ENCODE data around the gene SRRM4. TPM values are rescaled to one million over a fixed set of nuclear protein-coding genes. Genes with fewer than 3 reads are reported as not detected.

The SRRM4 gene
- total RNA-seq, 1 experiment from 2014 or later, result 0.96 TPM

DNA sequence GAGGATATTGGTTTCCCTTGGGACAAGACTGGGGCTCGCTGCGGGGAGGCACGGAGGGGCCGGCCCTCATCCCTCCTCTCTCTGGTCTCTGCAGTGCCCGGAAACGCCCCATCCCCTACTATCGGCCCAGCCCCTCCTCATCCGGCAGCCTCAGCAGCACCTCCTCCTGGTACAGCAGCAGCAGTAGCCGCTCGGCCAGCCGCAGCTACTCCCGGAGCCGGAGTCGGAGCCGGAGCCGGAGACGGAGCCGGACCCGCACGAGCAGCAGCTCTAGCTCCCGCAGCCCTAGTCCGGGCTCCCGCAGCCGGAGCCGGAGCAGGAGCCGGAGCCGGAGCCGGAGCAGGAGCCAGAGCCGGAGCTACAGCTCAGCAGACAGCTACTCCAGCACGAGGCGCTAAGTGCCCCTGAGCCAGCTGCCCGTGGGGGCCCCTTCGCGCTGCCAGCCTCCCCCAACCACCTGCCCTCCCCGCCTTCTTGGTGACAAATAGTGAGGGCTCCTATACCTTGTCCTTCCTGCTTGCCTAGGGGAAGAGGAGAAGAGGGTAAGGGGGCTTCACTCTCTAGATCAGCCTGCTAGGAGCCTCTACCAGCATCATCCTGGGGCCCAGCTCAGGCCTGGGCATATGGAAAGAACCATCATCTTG lies 175.2 kb downstream of the SRRM4 start (continued):
- TF ChIP-seq, protein P1, sequence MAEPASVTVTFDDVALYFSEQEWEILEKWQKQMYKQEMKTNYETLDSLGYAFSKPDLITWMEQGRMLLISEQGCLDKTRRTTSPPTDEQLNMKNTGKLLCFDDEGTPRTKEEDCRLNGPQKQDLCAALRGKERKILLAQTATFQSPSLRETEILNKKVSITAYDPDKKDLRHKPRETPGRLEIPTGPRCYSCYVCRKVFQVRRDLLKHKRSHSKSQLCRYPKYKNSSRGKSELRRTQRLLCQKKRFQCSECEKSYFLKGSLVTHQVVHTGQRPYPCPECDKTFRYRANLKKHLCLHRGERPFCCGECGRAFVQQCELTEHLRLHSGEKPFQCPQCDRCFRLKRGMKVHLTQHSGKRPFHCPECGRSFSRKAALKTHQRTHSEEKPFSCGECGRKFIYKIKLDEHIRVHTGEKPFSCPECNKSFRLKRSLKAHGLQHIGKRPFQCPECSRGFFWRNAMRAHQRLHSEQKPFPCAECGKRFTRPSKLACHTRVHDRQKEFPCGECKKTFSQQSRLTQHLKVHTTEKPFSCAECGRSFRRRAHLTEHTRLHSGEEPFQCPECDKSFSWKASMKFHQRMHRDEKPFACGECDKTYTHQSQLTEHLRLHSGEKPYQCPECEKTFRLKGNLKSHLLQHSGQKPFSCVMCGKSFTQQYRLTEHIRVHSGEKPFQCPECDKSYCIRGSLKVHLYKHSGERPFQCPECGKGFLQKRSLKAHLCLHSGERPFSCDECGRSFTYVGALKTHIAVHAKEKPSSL (CRISPR knock-in tag; conservative IDR thresholded peaks at IDR 0.05), result no peak
- no peak for TF ChIP-seq OVOL2 (CRISPR knock-in tag; IDR thresholded peaks at IDR 0.05; ENCODE audit: borderline replicate concordance)
- TF ChIP-seq, protein P2, sequence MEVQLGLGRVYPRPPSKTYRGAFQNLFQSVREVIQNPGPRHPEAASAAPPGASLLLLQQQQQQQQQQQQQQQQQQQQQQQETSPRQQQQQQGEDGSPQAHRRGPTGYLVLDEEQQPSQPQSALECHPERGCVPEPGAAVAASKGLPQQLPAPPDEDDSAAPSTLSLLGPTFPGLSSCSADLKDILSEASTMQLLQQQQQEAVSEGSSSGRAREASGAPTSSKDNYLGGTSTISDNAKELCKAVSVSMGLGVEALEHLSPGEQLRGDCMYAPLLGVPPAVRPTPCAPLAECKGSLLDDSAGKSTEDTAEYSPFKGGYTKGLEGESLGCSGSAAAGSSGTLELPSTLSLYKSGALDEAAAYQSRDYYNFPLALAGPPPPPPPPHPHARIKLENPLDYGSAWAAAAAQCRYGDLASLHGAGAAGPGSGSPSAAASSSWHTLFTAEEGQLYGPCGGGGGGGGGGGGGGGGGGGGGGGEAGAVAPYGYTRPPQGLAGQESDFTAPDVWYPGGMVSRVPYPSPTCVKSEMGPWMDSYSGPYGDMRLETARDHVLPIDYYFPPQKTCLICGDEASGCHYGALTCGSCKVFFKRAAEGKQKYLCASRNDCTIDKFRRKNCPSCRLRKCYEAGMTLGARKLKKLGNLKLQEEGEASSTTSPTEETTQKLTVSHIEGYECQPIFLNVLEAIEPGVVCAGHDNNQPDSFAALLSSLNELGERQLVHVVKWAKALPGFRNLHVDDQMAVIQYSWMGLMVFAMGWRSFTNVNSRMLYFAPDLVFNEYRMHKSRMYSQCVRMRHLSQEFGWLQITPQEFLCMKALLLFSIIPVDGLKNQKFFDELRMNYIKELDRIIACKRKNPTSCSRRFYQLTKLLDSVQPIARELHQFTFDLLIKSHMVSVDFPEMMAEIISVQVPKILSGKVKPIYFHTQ (CRISPR knock-in tag; IDR thresholded peaks at IDR 0.05), result no peak
- TF ChIP-seq SMAD3 (CRISPR knock-in tag; IDR thresholded peaks at IDR 0.05; ENCODE audit: borderline replicate concordance), result peak; percentile 65; the same call in 1 of the 2 replicates
- TF ChIP-seq, protein P3, sequence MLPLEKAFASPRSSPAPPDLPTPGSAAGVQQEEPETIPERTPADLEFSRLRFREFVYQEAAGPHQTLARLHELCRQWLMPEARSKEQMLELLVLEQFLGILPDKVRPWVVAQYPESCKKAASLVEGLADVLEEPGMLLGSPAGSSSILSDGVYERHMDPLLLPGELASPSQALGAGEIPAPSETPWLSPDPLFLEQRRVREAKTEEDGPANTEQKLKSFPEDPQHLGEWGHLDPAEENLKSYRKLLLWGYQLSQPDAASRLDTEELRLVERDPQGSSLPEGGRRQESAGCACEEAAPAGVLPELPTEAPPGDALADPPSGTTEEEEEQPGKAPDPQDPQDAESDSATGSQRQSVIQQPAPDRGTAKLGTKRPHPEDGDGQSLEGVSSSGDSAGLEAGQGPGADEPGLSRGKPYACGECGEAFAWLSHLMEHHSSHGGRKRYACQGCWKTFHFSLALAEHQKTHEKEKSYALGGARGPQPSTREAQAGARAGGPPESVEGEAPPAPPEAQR (CRISPR knock-in tag; IDR thresholded peaks at IDR 0.05), result peak; percentile 59; the same call in 1 of the 2 replicates
- TF ChIP-seq, protein P4, sequence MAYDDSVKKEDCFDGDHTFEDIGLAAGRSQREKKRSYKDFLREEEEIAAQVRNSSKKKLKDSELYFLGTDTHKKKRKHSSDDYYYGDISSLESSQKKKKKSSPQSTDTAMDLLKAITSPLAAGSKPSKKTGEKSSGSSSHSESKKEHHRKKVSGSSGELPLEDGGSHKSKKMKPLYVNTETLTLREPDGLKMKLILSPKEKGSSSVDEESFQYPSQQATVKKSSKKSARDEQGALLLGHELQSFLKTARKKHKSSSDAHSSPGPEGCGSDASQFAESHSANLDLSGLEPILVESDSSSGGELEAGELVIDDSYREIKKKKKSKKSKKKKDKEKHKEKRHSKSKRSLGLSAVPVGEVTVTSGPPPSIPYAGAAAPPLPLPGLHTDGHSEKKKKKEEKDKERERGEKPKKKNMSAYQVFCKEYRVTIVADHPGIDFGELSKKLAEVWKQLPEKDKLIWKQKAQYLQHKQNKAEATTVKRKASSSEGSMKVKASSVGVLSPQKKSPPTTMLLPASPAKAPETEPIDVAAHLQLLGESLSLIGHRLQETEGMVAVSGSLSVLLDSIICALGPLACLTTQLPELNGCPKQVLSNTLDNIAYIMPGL (CRISPR knock-in tag; IDR thresholded peaks at IDR 0.05), result peak; percentile 58; the same call in 1 of the 2 replicates
- TF ChIP-seq, protein P5, sequence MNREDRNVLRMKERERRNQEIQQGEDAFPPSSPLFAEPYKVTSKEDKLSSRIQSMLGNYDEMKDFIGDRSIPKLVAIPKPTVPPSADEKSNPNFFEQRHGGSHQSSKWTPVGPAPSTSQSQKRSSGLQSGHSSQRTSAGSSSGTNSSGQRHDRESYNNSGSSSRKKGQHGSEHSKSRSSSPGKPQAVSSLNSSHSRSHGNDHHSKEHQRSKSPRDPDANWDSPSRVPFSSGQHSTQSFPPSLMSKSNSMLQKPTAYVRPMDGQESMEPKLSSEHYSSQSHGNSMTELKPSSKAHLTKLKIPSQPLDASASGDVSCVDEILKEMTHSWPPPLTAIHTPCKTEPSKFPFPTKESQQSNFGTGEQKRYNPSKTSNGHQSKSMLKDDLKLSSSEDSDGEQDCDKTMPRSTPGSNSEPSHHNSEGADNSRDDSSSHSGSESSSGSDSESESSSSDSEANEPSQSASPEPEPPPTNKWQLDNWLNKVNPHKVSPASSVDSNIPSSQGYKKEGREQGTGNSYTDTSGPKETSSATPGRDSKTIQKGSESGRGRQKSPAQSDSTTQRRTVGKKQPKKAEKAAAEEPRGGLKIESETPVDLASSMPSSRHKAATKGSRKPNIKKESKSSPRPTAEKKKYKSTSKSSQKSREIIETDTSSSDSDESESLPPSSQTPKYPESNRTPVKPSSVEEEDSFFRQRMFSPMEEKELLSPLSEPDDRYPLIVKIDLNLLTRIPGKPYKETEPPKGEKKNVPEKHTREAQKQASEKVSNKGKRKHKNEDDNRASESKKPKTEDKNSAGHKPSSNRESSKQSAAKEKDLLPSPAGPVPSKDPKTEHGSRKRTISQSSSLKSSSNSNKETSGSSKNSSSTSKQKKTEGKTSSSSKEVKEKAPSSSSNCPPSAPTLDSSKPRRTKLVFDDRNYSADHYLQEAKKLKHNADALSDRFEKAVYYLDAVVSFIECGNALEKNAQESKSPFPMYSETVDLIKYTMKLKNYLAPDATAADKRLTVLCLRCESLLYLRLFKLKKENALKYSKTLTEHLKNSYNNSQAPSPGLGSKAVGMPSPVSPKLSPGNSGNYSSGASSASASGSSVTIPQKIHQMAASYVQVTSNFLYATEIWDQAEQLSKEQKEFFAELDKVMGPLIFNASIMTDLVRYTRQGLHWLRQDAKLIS (CRISPR knock-in tag; IDR thresholded peaks at IDR 0.05; ENCODE audit: borderline replicate concordance), result no peak
- TF ChIP-seq, protein P6, sequence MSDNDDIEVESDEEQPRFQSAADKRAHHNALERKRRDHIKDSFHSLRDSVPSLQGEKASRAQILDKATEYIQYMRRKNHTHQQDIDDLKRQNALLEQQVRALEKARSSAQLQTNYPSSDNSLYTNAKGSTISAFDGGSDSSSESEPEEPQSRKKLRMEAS (CRISPR knock-in tag; IDR thresholded peaks at IDR 0.05), result peak; percentile 26; the same call in 1 of the 2 replicates
- TF ChIP-seq, protein P7, sequence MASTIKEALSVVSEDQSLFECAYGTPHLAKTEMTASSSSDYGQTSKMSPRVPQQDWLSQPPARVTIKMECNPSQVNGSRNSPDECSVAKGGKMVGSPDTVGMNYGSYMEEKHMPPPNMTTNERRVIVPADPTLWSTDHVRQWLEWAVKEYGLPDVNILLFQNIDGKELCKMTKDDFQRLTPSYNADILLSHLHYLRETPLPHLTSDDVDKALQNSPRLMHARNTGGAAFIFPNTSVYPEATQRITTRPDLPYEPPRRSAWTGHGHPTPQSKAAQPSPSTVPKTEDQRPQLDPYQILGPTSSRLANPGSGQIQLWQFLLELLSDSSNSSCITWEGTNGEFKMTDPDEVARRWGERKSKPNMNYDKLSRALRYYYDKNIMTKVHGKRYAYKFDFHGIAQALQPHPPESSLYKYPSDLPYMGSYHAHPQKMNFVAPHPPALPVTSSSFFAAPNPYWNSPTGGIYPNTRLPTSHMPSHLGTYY (CRISPR knock-in tag; IDR thresholded peaks at IDR 0.05), result 0 out of 2 replicates have a peak, but pooled peaks have one; percentile 81
- no peak for TF ChIP-seq CBFB (CRISPR knock-in tag; IDR thresholded peaks at IDR 0.05; ENCODE audit: low read depth)
- no peak for TF ChIP-seq ZNF121 (CRISPR knock-in tag; IDR thresholded peaks at IDR 0.05)
- TF ChIP-seq JUN (CRISPR knock-in tag; IDR thresholded peaks at IDR 0.05), result no peak
- TF ChIP-seq, protein P8, sequence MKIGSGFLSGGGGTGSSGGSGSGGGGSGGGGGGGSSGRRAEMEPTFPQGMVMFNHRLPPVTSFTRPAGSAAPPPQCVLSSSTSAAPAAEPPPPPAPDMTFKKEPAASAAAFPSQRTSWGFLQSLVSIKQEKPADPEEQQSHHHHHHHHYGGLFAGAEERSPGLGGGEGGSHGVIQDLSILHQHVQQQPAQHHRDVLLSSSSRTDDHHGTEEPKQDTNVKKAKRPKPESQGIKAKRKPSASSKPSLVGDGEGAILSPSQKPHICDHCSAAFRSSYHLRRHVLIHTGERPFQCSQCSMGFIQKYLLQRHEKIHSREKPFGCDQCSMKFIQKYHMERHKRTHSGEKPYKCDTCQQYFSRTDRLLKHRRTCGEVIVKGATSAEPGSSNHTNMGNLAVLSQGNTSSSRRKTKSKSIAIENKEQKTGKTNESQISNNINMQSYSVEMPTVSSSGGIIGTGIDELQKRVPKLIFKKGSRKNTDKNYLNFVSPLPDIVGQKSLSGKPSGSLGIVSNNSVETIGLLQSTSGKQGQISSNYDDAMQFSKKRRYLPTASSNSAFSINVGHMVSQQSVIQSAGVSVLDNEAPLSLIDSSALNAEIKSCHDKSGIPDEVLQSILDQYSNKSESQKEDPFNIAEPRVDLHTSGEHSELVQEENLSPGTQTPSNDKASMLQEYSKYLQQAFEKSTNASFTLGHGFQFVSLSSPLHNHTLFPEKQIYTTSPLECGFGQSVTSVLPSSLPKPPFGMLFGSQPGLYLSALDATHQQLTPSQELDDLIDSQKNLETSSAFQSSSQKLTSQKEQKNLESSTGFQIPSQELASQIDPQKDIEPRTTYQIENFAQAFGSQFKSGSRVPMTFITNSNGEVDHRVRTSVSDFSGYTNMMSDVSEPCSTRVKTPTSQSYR (CRISPR knock-in tag; IDR thresholded peaks at IDR 0.05), result 0 out of 2 replicates have a peak, but pooled peaks have one; percentile 14
- TF ChIP-seq, protein P9, sequence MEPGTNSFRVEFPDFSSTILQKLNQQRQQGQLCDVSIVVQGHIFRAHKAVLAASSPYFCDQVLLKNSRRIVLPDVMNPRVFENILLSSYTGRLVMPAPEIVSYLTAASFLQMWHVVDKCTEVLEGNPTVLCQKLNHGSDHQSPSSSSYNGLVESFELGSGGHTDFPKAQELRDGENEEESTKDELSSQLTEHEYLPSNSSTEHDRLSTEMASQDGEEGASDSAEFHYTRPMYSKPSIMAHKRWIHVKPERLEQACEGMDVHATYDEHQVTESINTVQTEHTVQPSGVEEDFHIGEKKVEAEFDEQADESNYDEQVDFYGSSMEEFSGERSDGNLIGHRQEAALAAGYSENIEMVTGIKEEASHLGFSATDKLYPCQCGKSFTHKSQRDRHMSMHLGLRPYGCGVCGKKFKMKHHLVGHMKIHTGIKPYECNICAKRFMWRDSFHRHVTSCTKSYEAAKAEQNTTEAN (CRISPR knock-in tag; IDR thresholded peaks at IDR 0.05), result 0 out of 2 replicates have a peak, but pooled peaks have one; percentile 45
- TF ChIP-seq ZBTB21 (CRISPR knock-in tag; IDR thresholded peaks at IDR 0.05; ENCODE audit: borderline replicate concordance), result 0 out of 2 replicates have a peak, but pooled peaks have one; percentile 10
- TF ChIP-seq TP53 (CRISPR knock-in tag; IDR thresholded peaks at IDR 0.05), result 0 out of 2 replicates have a peak, but pooled peaks have one; percentile 57
- no peak for TF ChIP-seq ZNF219 (CRISPR knock-in tag; IDR thresholded peaks at IDR 0.05; ENCODE audit: borderline replicate concordance)

All from WTC11 (cell line).